ENCODE data around the gene LYZL6. TPM values are rescaled to one million over a fixed set of nuclear protein-coding genes. Genes with fewer than 3 reads are reported as not detected.
"Not testable (repeated sequence)": the region's sequence is repeated elsewhere in the genome, so short reads cannot be mapped to it uniquely, and the experiment has no call there.

Gene LYZL6
- total RNA-seq, 1 experiment from 2014 or later, result not detected

DNA sequence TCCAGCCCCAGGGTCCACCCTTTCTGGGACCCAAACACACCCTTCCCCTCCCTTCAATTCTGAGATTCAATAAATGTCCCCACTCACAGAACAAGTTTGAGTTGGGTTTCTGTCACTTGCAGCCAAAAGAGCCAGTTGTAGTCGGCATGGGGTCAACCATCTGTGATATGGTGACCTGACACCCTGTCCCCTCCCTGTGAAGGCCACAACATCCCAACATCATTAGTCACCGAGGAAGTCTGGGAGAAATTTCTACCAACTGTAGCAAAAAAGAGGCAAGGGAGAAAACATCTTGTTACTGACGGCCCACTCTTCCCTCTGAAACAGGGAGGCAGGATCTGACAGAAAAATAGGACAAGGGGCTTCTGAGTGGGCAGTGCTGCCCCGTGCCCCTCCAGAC is 638 bp upstream of the LYZL6 start:
- CTCF ChIA-PET, result no interaction called here
- BruUV-seq (replicated peaks), result no TSS peak
- POLR2A ChIA-PET, result no interaction called here
- DNase-seq (ENCODE audit: low read depth, low spot score), result no peak
- TF ChIP-seq POLR2AphosphoS5 (IDR thresholded peaks at IDR 0.05; ENCODE audit: low read depth, low read length) (no peak), SIN3A (IDR thresholded peaks at IDR 0.05; ENCODE audit: borderline replicate concordance, insufficient read depth, low read depth, low read length) (no peak), TCF7L2 (IDR thresholded peaks at IDR 0.05; ENCODE audit: low read depth, low read length) (no peak)
- TF ChIP-seq, protein P1, sequence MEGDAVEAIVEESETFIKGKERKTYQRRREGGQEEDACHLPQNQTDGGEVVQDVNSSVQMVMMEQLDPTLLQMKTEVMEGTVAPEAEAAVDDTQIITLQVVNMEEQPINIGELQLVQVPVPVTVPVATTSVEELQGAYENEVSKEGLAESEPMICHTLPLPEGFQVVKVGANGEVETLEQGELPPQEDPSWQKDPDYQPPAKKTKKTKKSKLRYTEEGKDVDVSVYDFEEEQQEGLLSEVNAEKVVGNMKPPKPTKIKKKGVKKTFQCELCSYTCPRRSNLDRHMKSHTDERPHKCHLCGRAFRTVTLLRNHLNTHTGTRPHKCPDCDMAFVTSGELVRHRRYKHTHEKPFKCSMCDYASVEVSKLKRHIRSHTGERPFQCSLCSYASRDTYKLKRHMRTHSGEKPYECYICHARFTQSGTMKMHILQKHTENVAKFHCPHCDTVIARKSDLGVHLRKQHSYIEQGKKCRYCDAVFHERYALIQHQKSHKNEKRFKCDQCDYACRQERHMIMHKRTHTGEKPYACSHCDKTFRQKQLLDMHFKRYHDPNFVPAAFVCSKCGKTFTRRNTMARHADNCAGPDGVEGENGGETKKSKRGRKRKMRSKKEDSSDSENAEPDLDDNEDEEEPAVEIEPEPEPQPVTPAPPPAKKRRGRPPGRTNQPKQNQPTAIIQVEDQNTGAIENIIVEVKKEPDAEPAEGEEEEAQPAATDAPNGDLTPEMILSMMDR (IDR thresholded peaks at IDR 0.05), result no peak
- TF ChIP-seq, protein P2, sequence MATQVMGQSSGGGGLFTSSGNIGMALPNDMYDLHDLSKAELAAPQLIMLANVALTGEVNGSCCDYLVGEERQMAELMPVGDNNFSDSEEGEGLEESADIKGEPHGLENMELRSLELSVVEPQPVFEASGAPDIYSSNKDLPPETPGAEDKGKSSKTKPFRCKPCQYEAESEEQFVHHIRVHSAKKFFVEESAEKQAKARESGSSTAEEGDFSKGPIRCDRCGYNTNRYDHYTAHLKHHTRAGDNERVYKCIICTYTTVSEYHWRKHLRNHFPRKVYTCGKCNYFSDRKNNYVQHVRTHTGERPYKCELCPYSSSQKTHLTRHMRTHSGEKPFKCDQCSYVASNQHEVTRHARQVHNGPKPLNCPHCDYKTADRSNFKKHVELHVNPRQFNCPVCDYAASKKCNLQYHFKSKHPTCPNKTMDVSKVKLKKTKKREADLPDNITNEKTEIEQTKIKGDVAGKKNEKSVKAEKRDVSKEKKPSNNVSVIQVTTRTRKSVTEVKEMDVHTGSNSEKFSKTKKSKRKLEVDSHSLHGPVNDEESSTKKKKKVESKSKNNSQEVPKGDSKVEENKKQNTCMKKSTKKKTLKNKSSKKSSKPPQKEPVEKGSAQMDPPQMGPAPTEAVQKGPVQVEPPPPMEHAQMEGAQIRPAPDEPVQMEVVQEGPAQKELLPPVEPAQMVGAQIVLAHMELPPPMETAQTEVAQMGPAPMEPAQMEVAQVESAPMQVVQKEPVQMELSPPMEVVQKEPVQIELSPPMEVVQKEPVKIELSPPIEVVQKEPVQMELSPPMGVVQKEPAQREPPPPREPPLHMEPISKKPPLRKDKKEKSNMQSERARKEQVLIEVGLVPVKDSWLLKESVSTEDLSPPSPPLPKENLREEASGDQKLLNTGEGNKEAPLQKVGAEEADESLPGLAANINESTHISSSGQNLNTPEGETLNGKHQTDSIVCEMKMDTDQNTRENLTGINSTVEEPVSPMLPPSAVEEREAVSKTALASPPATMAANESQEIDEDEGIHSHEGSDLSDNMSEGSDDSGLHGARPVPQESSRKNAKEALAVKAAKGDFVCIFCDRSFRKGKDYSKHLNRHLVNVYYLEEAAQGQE (IDR thresholded peaks at IDR 0.05; ENCODE audit: insufficient read depth in 1 of 2, low read depth in 2 of 2, low read length in 1 of 2), result no peak
- in situ Hi-C loops (cut with HindIII; ENCODE audit: low pct_unique_long_range_greater_than_20kb, low sequenced_read_pairs), result no loop called here
- H3K27me3 ChIP-seq (ENCODE audit: control insufficient read depth, insufficient read depth, low read length), result no peaks in the 10 kb centered on the region
- no peak overlapping the region for H3K27ac ChIP-seq (ENCODE audit: low read length)
- H3K36me3 ChIP-seq (ENCODE audit: control insufficient read depth, insufficient read depth, low read length), result no peaks in the 10 kb centered on the region
- H3K9me3 ChIP-seq (ENCODE audit: control insufficient read depth, insufficient read depth, low read depth, low read length), result no peaks in the 10 kb centered on the region
- no peak overlapping the region for H3K4me3 ChIP-seq (ENCODE audit: low read depth in 2 of 2, low read length in 2 of 2)
- H3K4me1 ChIP-seq (ENCODE audit: control insufficient read depth, insufficient read depth, low read length), result no peaks in the 10 kb centered on the region
- intact Hi-C loops (cut with micrococcal nuclease; ENCODE audit: unreplicated experiment), result no loop called here
- ATAC-seq, result no peak

DNA sequence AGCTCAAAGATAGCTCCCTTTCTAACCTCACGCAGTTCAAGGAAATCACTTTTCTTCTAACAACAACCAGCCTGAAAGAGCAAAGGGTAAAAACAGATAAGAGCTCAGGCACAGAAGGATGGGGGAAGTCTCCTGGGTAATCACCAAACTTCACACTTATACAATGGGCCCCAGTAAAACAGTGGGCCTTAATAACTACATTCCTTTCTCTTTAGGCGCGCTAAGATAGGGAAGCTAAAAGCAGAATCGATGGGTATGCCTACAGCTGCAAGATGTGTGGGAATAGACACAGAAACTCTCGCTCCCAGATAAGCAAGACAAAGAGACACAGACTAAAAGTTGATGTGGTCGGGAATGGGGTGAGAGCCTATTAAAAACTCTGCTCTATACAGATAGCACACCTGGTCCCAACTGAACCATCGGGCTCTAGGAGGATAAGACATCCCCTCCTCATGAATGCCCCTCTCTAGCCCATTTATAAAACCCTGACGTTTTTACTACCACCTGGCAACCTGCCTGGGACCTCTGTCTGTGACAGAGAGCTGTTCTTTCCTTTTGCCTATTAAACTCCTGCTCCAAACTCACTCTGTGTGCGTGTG is 826 bp downstream of the LYZL6 start:
- TF ChIP-seq, protein P2 (IDR thresholded peaks at IDR 0.05; ENCODE audit: insufficient read depth in 1 of 2, low read depth in 2 of 2, low read length in 1 of 2), result no peak
- TF ChIP-seq POLR2AphosphoS5 (IDR thresholded peaks at IDR 0.05; ENCODE audit: low read depth, low read length) (no peak), TCF7L2 (IDR thresholded peaks at IDR 0.05; ENCODE audit: low read depth, low read length) (no peak)
- TF ChIP-seq, protein P1 (IDR thresholded peaks at IDR 0.05), result no peak
- DNase-seq (ENCODE audit: low read depth, low spot score) (no peak), ATAC-seq (no peak)
- no peaks in the 10 kb centered on the region for H3K4me1 ChIP-seq (ENCODE audit: control insufficient read depth, insufficient read depth, low read length)
- H3K9me3 ChIP-seq (ENCODE audit: control insufficient read depth, insufficient read depth, low read depth, low read length), result no peaks in the 10 kb centered on the region
- intact Hi-C loops (cut with micrococcal nuclease; ENCODE audit: unreplicated experiment) (no loop called here), in situ Hi-C loops (cut with HindIII; ENCODE audit: low pct_unique_long_range_greater_than_20kb, low sequenced_read_pairs) (no loop called here)
- no peak overlapping the region for H3K4me3 ChIP-seq (ENCODE audit: low read depth in 2 of 2, low read length in 2 of 2)
- ChIA-PET POLR2A (no interaction called here), CTCF (interaction anchor here (0.5 kb wide), 1 partner anchor 133 kb away, joined by 3 read pairs; no protein-coding TSS in a partner anchor)
- BruUV-seq (replicated peaks), result no TSS peak
- no peaks in the 10 kb centered on the region for H3K27me3 ChIP-seq (ENCODE audit: control insufficient read depth, insufficient read depth, low read length)
- H3K27ac ChIP-seq (ENCODE audit: low read length), result no peak overlapping the region
- H3K36me3 ChIP-seq (ENCODE audit: control insufficient read depth, insufficient read depth, low read length), result no peaks in the 10 kb centered on the region

DNA sequence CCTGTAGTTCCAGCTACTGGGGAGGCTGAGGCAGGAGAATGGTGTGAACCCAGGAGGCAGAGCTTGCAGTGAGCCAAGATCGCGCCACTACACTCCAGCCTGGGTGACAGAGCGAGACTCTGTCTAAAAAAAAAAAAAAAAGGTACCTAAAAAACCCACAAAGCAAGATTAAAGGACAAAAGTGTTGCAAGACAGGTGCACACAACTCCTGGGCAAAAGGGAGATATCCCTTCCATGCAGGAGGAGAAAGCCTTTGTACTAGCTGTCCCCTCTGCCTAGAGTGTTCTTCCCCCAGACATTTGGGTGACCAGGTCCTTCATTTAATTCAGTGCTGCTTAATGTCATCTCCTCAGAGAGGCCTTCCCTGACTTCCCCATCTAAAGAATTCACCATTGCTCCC is 5.0 kb downstream of the LYZL6 start:
- H3K4me1 ChIP-seq (ENCODE audit: control insufficient read depth, insufficient read depth, low read length); ATAC-seq; H3K27me3 ChIP-seq (ENCODE audit: control insufficient read depth, insufficient read depth, low read length); H3K4me3 ChIP-seq (ENCODE audit: low read depth in 2 of 2, low read length in 2 of 2); CTCF ChIA-PET; in situ Hi-C loops (cut with HindIII; ENCODE audit: low pct_unique_long_range_greater_than_20kb, low sequenced_read_pairs); H3K36me3 ChIP-seq (ENCODE audit: control insufficient read depth, insufficient read depth, low read length); POLR2A ChIA-PET; DNase-seq (ENCODE audit: low read depth, low spot score); H3K27ac ChIP-seq (ENCODE audit: low read length); H3K9me3 ChIP-seq (ENCODE audit: control insufficient read depth, insufficient read depth, low read depth, low read length); intact Hi-C loops (cut with micrococcal nuclease; ENCODE audit: unreplicated experiment); BruUV-seq (replicated peaks): not testable (repeated sequence)
